Activated CD8-positive, alpha-beta memory T cell treated with anti-CD3 and anti-CD28 coated beads, Interleukin-2, amount 10 ng/mL, durations not matched to agents 7 days and 5 days (primary cell): ENCODE data around the gene CCDC102A. TPM values are rescaled to one million over a fixed set of nuclear protein-coding genes. Genes with fewer than 3 reads are reported as not detected.

Source experiments
- ATAC-seq: fragments of 150-1000 bp; cut with Tn5 transposase; one replicate; pipeline ENCODE4 v1.10.0; 2021; ENCODE audit warnings: moderate library complexity
- CTCF ChIA-PET: fragments of 350-600 bp; sonication (Branson Sonifier 250); formaldehyde crosslinking; loops from one replicate; lab custom pipeline; 2021; ENCODE audit warnings: antibody characterized with exemption; lab: Charles Lee
- DNase-seq: peaks from one replicate; pipeline ENCODE4 v3.0.0-alpha.2; 2020
- H3K27ac Mint-ChIP-seq: one replicate; pipeline ENCODE4 v1.8.0; 2021; ENCODE audit warnings: mild to moderate bottlenecking, mixed read lengths
- H3K27me3 Mint-ChIP-seq: one replicate; pipeline ENCODE4 v1.8.0; 2021; ENCODE audit warnings: mixed read lengths
- H3K36me3 Mint-ChIP-seq: one replicate; pipeline ENCODE4 v1.8.0; 2021; ENCODE audit warnings: mild to moderate bottlenecking, mixed read lengths
- H3K4me1 Mint-ChIP-seq: one replicate; pipeline ENCODE4 v1.8.0; 2021; ENCODE audit warnings: mixed read lengths
- H3K4me3 Mint-ChIP-seq: one replicate; pipeline ENCODE4 v1.8.0; 2021; ENCODE audit warnings: mild to moderate bottlenecking, moderate library complexity, mixed read lengths
- H3K9me3 Mint-ChIP-seq: one replicate; pipeline ENCODE4 v1.8.0; 2022; ENCODE audit warnings: low read depth, mixed read lengths
- total RNA-seq, 2 experiments: library from RNA; stranded (reverse); gene quantifications; one replicate each; pipeline ENCODE4 v1.2.3, GENCODE V29; 2021

CCDC102A gene
- 10 to 100 TPM; 19.7 to 20.2 TPM for total RNA-seq

GRCh38 chr16:57536306-57537193 is at the start of gene CCDC102A:
Gene CCDC102A, minus strand, starts transcription at chr16:57536571. Its CDS starts 7,394 bp downstream, at chr16:57529177.
- H3K27me3 Mint-ChIP-seq = no peaks in the 10 kb centered on the region
- H3K4me3 Mint-ChIP-seq = peak within 1 kb of the TSS; percentile 84
- no peaks in the 10 kb centered on the region for H3K9me3 Mint-ChIP-seq
- ATAC-seq = peak; percentile 38
- H3K36me3 Mint-ChIP-seq = no peaks in the 10 kb centered on the region
- CTCF ChIA-PET = interaction anchor here (0.8 to 2.9 kb wide), 11 partner anchors 9 to 112 kb away, joined by 3 to 21 read pairs (median 7); partner anchors contain the start of gene POLR2C
- H3K4me1 Mint-ChIP-seq = peaks cover 79% of the 10 kb centered on the region
- peak within 1 kb of the TSS; percentile 90 for H3K27ac Mint-ChIP-seq
- DNase-seq = peak; percentile 74

- no peaks in the 10 kb centered on the region for H3K9me3 Mint-ChIP-seq
- H3K27ac Mint-ChIP-seq = peak overlapping the region; percentile 1
- ATAC-seq = peak; percentile 37
- no peaks in the 10 kb centered on the region for H3K27me3 Mint-ChIP-seq
- H3K4me3 Mint-ChIP-seq = no peak overlapping the region
- CTCF ChIA-PET = interaction anchor here (0.7 to 27.4 kb wide), 4 partner anchors 7 to 65 kb away, joined by 3 to 559 read pairs (median 107); no protein-coding TSS in a partner anchor
- H3K4me1 Mint-ChIP-seq = peaks cover 44% of the 10 kb centered on the region
- peak; percentile 37 for DNase-seq
- H3K36me3 Mint-ChIP-seq = peaks cover 13% of the 10 kb centered on the region
Observed at GRCh38 chr16:57585051-57585687, 48.8 kb upstream of the CCDC102A start.

- H3K27ac Mint-ChIP-seq = peak overlapping the region; percentile 91
- no peak overlapping the region for H3K4me3 Mint-ChIP-seq
Observed at GRCh38 chr16:57579361-57579665, 42.9 kb upstream of the CCDC102A start.

GRCh38 chr16:57578521-57579360 is 42.4 kb upstream of the CCDC102A start:
- peaks cover 24% of the 10 kb centered on the region for H3K36me3 Mint-ChIP-seq
- DNase-seq (peak; percentile 46), ATAC-seq (no peak)
- H3K27ac Mint-ChIP-seq = peak overlapping the region; percentile 91
- peaks cover 61% of the 10 kb centered on the region for H3K4me1 Mint-ChIP-seq
- no peaks in the 10 kb centered on the region for H3K27me3 Mint-ChIP-seq
- CTCF ChIA-PET = interaction anchor here (1.0 to 27.4 kb wide), 7 partner anchors 12 to 72 kb away, joined by 3 to 559 read pairs (median 55); no protein-coding TSS in a partner anchor
- no peaks in the 10 kb centered on the region for H3K9me3 Mint-ChIP-seq
- peak overlapping the region; percentile 53 for H3K4me3 Mint-ChIP-seq

More at GRCh38 chr16:57579361-57579665, 42.9 kb upstream of the CCDC102A start:
- H3K4me1 Mint-ChIP-seq = peaks cover 65% of the 10 kb centered on the region
- peaks cover 23% of the 10 kb centered on the region for H3K36me3 Mint-ChIP-seq
- no peak for ATAC-seq
- H3K27me3 Mint-ChIP-seq = no peaks in the 10 kb centered on the region
- DNase-seq = peak; percentile 27
- H3K9me3 Mint-ChIP-seq = no peaks in the 10 kb centered on the region
- CTCF ChIA-PET = interaction anchor here (5.2 to 27.4 kb wide), 4 partner anchors 11 to 71 kb away, joined by 55 to 559 read pairs (median 138); no protein-coding TSS in a partner anchor

GRCh38 chr16:57577691-57578224 is 41.4 kb upstream of the CCDC102A start:
- no peaks in the 10 kb centered on the region for H3K9me3 Mint-ChIP-seq
- H3K27me3 Mint-ChIP-seq = no peaks in the 10 kb centered on the region
- H3K27ac Mint-ChIP-seq = peak overlapping the region; percentile 91
- H3K4me1 Mint-ChIP-seq = peaks cover 66% of the 10 kb centered on the region
- DNase-seq (peak; percentile 92), ATAC-seq (peak; percentile 73)
- peaks cover 26% of the 10 kb centered on the region for H3K36me3 Mint-ChIP-seq
- peak overlapping the region; percentile 53 for H3K4me3 Mint-ChIP-seq
- CTCF ChIA-PET = interaction anchor here (1.0 to 27.4 kb wide), 19 partner anchors 13 to 424 kb away, joined by 3 to 559 read pairs (median 11); partner anchors contain the start of genes ADGRG5, KATNB1 and USB1

GRCh38 chr16:57577214-57577613 is 40.8 kb upstream of the CCDC102A start:
- no peak for DNase-seq
- H3K9me3 Mint-ChIP-seq = no peaks in the 10 kb centered on the region
- no peak overlapping the region for H3K4me3 Mint-ChIP-seq
- peak; percentile 4 for ATAC-seq
- H3K27me3 Mint-ChIP-seq = no peaks in the 10 kb centered on the region
- peak overlapping the region; percentile 91 for H3K27ac Mint-ChIP-seq
- H3K36me3 Mint-ChIP-seq = peaks cover 26% of the 10 kb centered on the region
- H3K4me1 Mint-ChIP-seq = peaks cover 66% of the 10 kb centered on the region
- CTCF ChIA-PET = interaction anchor here (0.8 to 27.4 kb wide), 31 partner anchors 13 to 424 kb away, joined by 3 to 559 read pairs (median 8); partner anchors contain the start of genes ADGRG5, CCDC102A, KATNB1 and USB1

GRCh38 chr16:57576429-57576870 is 40.1 kb upstream of the CCDC102A start:
- ATAC-seq (peak; percentile 70), DNase-seq (peak; percentile 92)
- peak overlapping the region; percentile 91 for H3K27ac Mint-ChIP-seq
- no peaks in the 10 kb centered on the region for H3K27me3 Mint-ChIP-seq
- CTCF ChIA-PET = interaction anchor here (0.6 to 27.4 kb wide), 47 partner anchors 11 to 673 kb away, joined by 3 to 559 read pairs (median 5); partner anchors contain the start of genes ADGRG5, CCDC102A, KATNB1 and USB1
- H3K9me3 Mint-ChIP-seq = no peaks in the 10 kb centered on the region
- peaks cover 24% of the 10 kb centered on the region for H3K36me3 Mint-ChIP-seq
- peaks cover 61% of the 10 kb centered on the region for H3K4me1 Mint-ChIP-seq
- no peak overlapping the region for H3K4me3 Mint-ChIP-seq

- ATAC-seq (no peak), DNase-seq (no peak)
- CTCF ChIA-PET = interaction anchor here (0.6 to 27.4 kb wide), 40 partner anchors 10 to 674 kb away, joined by 3 to 559 read pairs (median 6); partner anchors contain the start of genes ADGRG5, CCDC102A and KATNB1
- peaks cover 59% of the 10 kb centered on the region for H3K4me1 Mint-ChIP-seq
- H3K36me3 Mint-ChIP-seq = peaks cover 26% of the 10 kb centered on the region
- peak overlapping the region; percentile 91 for H3K27ac Mint-ChIP-seq
- H3K27me3 Mint-ChIP-seq = no peaks in the 10 kb centered on the region
- H3K9me3 Mint-ChIP-seq = no peaks in the 10 kb centered on the region
- no peak overlapping the region for H3K4me3 Mint-ChIP-seq
Observed at GRCh38 chr16:57575468-57576277, 39.3 kb upstream of the CCDC102A start.

GRCh38 chr16:57574646-57575467 is 38.5 kb upstream of the CCDC102A start:
- Mint-ChIP-seq H3K27ac (peak overlapping the region; percentile 55), H3K36me3 (peaks cover 28% of the 10 kb centered on the region), H3K27me3 (no peaks in the 10 kb centered on the region), H3K9me3 (peaks cover 2% of the 10 kb centered on the region), H3K4me3 (no peak overlapping the region), H3K4me1 (peaks cover 52% of the 10 kb centered on the region)
- DNase-seq (no peak), ATAC-seq (no peak)
- CTCF ChIA-PET = interaction anchor here (0.9 to 27.4 kb wide), 18 partner anchors 10 to 314 kb away, joined by 3 to 559 read pairs (median 8); partner anchors contain the start of genes CCDC102A and KATNB1

GRCh38 chr16:57574086-57574485 is 37.7 kb upstream of the CCDC102A start:
- CTCF ChIA-PET = interaction anchor here (3.7 to 27.4 kb wide), 3 partner anchors 17 to 76 kb away, joined by 15 to 559 read pairs (median 210); no protein-coding TSS in a partner anchor
- Mint-ChIP-seq H3K4me3 (no peak overlapping the region), H3K4me1 (peaks cover 45% of the 10 kb centered on the region), H3K9me3 (peaks cover 9% of the 10 kb centered on the region), H3K27ac (peak overlapping the region; percentile 29), H3K27me3 (no peaks in the 10 kb centered on the region), H3K36me3 (peaks cover 28% of the 10 kb centered on the region)
- ATAC-seq = no peak
- no peak for DNase-seq
